NT2/D1 (cell line): ENCODE results near the gene LAPTM5.

Experiments
- SUZ12 ChIP-seq: IDR thresholded peaks from 2 replicates; pipeline ENCODE4 v1.6.1; 2011; ENCODE audit not compliant: insufficient read length, insufficient read depth; ENCODE audit errors: extremely low read depth
- YY1 ChIP-seq: IDR thresholded peaks from 2 replicates; pipeline ENCODE4 v1.6.1; 2011; ENCODE audit not compliant: insufficient read length, insufficient read depth
- ZNF274 ChIP-seq: IDR thresholded peaks from 2 replicates; pipeline ENCODE4 v1.6.1; 2011; ENCODE audit warnings: mild to moderate bottlenecking, low read depth, low read length

GRCh38 chr1:30724175-30724574, 33.4 kb downstream of the LAPTM5 start:
- TF ChIP-seq YY1 = no peak
- no peak for TF ChIP-seq SUZ12
- TF ChIP-seq ZNF274 = no peak
